Stomach (tissue), 9 donors: ENCODE results near the gene PTPRM. TPM values are rescaled to one million over a fixed set of nuclear protein-coding genes. Genes with fewer than 3 reads are reported as not detected.
"Not testable (repeated sequence)": the region's sequence is repeated elsewhere in the genome, so short reads cannot be mapped to it uniquely, and the experiment has no call there.

Experiments used
- DNase-seq, 2 donors: peaks; one replicate each; pipeline versions ENCODE4 v3.0.0 to v3.0.0-alpha.2; 2013 to 2019
- H3K27ac ChIP-seq, 5 donors: fragments of 200-600 bp in 4 of 5; sonication (generic) in 4 of 5; one replicate each; pipeline ENCODE4 v1.5.1; 2013 to 2019; ENCODE audit warnings: mild to moderate bottlenecking in 1 of 5, moderate library complexity in 1 of 5
- H3K27me3 ChIP-seq, 3 donors: fragments of 200-600 bp; sonication (generic); one replicate each; pipeline ENCODE4 v1.5.1; 2017 to 2019; ENCODE audit warnings: mixed run types in 1 of 3
- H3K36me3 ChIP-seq, 4 donors: fragments of 200-600 bp; sonication (generic); 1 replicate in 3 of 4; 2 replicates in 1 of 4; pipeline ENCODE4 v1.5.1; 2016 to 2019
- H3K4me1 ChIP-seq, 4 donors: fragments of 200-600 bp; sonication (generic); one replicate each; pipeline ENCODE4 v1.5.1; 2016 to 2019
- H3K4me3 ChIP-seq, 4 donors: fragments of 200-600 bp; sonication (generic) in 3 of 4; one replicate each; pipeline ENCODE4 v1.5.1; 2016 to 2019; ENCODE audit warnings: mild to moderate bottlenecking in 1 of 4
- H3K9me3 ChIP-seq, 4 donors: fragments of 200-600 bp; sonication (generic); one replicate each; pipeline ENCODE4 v1.5.1; 2016 to 2019
- EP300 ChIP-seq: sonication (generic); formaldehyde crosslinking; IDR thresholded peaks from one replicate; pipeline ENCODE4 v1.6.1; 2017; ENCODE audit warnings: antibody characterized with exemption
- POLR2A ChIP-seq, 4 donors: fragments of 450-650 bp; IDR thresholded peaks; one replicate each; pipeline ENCODE4 v1.6.1; 2016; ENCODE audit warnings: antibody characterized with exemption in 4 of 4, control low read depth in 2 of 4, mild to moderate bottlenecking in 1 of 4, moderate library complexity in 1 of 4
- POLR2AphosphoS5 ChIP-seq, 3 donors: sonication (generic); formaldehyde crosslinking; IDR thresholded peaks; one replicate each; pipeline ENCODE4 v1.6.1; 2016; ENCODE audit warnings: antibody characterized with exemption in 3 of 3
- WGBS, 5 donors: extraction: QIAGEN DNeasy Blood & Tissue Kit in 3 of 5; methylation state at CpG; one replicate each; pipeline versions ENCODE4 v1.1.5 to v1.1.7; 2013 to 2018; 5-methylcytosine and 5-hydroxymethylcytosine counted together
- intact Hi-C: fragments of 100-400 bp; cut with DNase I; formaldehyde crosslinking; loops from one replicate; pipeline ENCODE4 v1.15.1; 2023; ENCODE audit warnings: low total_unique reads
- polyA plus RNA-seq, 3 donors: library from polyadenylated mRNA; stranded (reverse); fragments of 200-250 nt; gene quantifications; one replicate each; pipeline ENCODE4 v1.2.3, GENCODE V29; 2013
- total RNA-seq, 5 donors: library from RNA; depleted of rRNA; stranded (reverse); fragments of >200 nt; gene quantifications; one replicate each; pipeline versions ENCODE4 v1.1.0 to v1.2.3, GENCODE V29; 2014 to 2016
- TF ChIP-seq, protein P1 (sequence below), 7 experiments: fragments of 450-650 bp in 4 of 7; fragments of 200-600 bp in 3 of 7; sonication (generic) in 3 of 7; IDR thresholded peaks; one replicate each; pipeline ENCODE4 v1.5.1; 2016 to 2019; ENCODE audit warnings: antibody characterized with exemption in 7 of 7, control low read depth in 2 of 7, mild to moderate bottlenecking in 1 of 7
- donor health status: healthy with polysubstance abuse.
- donor health status: Bipolar disorder and iron deficiency.
- donor health status: healthy.

PTPRM gene
- total and polyA plus RNA-seq, 8 donors = 7.5 to 246 (median 58.2) TPM

DNA sequence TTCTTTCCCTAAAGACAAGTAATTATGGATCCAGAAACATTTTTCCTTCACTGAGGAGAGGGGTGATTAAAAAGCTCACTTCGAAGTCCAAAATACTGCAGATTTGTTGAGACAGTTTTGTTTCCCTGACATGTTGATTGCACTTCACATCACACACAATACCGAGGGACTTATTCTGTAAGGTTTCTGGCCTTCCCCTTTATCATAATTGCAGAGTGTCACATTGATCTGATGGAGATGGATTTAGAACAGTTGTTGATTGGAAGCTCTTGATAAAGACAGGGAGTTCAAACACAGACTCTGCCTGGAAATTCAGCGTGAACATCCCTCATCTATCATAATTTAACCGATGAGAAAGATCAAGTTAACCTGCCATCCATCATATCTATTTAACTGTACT is 163.6 kb downstream of the PTPRM start:
- 77 to 87% (median 84%) methylated on average over 4 of the region's 4 CpGs for whole genome bisulfite sequencing, 5 donors
- Histone ChIP-seq H3K9me3 (no peaks in the 10 kb centered on the region), H3K27me3 (no peaks in the 10 kb centered on the region), H3K4me3 (no peak overlapping the region), H3K36me3 (no peaks in the 10 kb centered on the region), H3K4me1 (peaks cover 0 to 24% (median 16%) of the 10 kb centered on the region in 4 donors), H3K27ac (no peak overlapping the region)
- intact Hi-C loops = no loop called here
- no peak for DNase-seq
- TF ChIP-seq, protein P1, sequence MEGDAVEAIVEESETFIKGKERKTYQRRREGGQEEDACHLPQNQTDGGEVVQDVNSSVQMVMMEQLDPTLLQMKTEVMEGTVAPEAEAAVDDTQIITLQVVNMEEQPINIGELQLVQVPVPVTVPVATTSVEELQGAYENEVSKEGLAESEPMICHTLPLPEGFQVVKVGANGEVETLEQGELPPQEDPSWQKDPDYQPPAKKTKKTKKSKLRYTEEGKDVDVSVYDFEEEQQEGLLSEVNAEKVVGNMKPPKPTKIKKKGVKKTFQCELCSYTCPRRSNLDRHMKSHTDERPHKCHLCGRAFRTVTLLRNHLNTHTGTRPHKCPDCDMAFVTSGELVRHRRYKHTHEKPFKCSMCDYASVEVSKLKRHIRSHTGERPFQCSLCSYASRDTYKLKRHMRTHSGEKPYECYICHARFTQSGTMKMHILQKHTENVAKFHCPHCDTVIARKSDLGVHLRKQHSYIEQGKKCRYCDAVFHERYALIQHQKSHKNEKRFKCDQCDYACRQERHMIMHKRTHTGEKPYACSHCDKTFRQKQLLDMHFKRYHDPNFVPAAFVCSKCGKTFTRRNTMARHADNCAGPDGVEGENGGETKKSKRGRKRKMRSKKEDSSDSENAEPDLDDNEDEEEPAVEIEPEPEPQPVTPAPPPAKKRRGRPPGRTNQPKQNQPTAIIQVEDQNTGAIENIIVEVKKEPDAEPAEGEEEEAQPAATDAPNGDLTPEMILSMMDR (IDR thresholded peaks at IDR 0.05) = no peak
- TF ChIP-seq POLR2A (IDR thresholded peaks at IDR 0.05) (no peak), POLR2AphosphoS5 (IDR thresholded peaks at IDR 0.05) (no peak), EP300 (no peak)

DNA sequence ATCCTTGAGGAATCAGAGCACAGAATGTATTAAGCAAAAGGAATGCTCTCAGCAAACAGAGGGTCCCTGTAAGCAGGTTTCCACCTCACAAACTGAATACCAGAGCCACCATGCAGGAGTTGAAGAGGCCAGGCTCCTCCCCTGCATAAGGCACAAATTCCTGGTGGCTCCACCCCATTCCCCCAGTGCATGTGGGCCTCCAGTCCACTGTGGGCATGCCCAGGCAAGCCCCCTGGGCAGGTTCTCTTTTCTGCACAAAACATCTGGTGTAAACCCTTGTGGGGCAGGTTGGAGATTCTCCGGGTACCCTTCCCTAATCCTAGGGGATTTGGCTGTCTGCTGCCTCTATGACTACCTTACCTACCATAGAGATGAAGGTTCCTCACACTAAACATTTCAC is 166.5 kb downstream of the PTPRM start:
- intact Hi-C loops = no loop called here
- WGBS, 5 donors = 82 to 100% (median 92%) methylated on average over 1 of the region's 1 CpG
- H3K27me3 ChIP-seq = no peaks in the 10 kb centered on the region
- H3K4me3 ChIP-seq = no peak overlapping the region
- no peak for DNase-seq
- H3K27ac ChIP-seq = no peak overlapping the region
- no peak for TF ChIP-seq POLR2A (IDR thresholded peaks at IDR 0.05)
- TF ChIP-seq, protein P1 (IDR thresholded peaks at IDR 0.05) = no peak
- TF ChIP-seq POLR2AphosphoS5 (IDR thresholded peaks at IDR 0.05) = no peak
- no peak for TF ChIP-seq EP300
- H3K36me3 ChIP-seq = no peaks in the 10 kb centered on the region
- H3K9me3 ChIP-seq = no peaks in the 10 kb centered on the region
- H3K4me1 ChIP-seq = peaks cover 12 to 29% (median 22%) of the 10 kb centered on the region in 4 donors

DNA sequence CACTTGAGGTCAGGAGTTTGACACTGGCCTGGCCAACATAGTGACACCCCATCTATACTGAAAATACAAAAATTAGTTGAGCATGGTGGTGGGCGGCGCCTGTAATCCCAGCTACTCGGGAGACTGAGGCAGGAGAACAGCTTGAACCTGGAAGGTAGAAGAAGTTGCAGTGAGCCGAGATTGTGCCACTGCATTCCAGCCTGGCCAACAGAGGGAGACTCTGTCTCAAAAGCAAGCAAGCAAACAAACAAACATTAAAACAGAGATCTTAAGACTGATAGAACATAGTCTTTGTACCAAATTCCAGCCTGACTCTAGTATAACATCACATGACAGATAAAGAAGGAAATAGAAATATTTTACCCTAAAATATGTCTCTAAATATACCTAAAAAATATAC is 168.1 kb downstream of the PTPRM start:
- Histone ChIP-seq H3K27me3 (no peaks in the 10 kb centered on the region), H3K27ac (peak overlapping the region in 2 of 5 donors; percentile 24 to 26), H3K36me3 (no peaks in the 10 kb centered on the region), H3K4me3 (no peak overlapping the region), H3K9me3 (no peaks in the 10 kb centered on the region), H3K4me1 (peaks cover 12 to 29% (median 22%) of the 10 kb centered on the region in 4 donors)
- no peak for TF ChIP-seq EP300
- TF ChIP-seq, protein P1 (IDR thresholded peaks at IDR 0.05) = peak in 1 of 7 experiments; percentile 17
- intact Hi-C loops = no loop called here
- DNase-seq = no peak
- 76 to 85% (median 83%) methylated on average over 4 of the region's 4 CpGs for WGBS, 5 donors

DNA sequence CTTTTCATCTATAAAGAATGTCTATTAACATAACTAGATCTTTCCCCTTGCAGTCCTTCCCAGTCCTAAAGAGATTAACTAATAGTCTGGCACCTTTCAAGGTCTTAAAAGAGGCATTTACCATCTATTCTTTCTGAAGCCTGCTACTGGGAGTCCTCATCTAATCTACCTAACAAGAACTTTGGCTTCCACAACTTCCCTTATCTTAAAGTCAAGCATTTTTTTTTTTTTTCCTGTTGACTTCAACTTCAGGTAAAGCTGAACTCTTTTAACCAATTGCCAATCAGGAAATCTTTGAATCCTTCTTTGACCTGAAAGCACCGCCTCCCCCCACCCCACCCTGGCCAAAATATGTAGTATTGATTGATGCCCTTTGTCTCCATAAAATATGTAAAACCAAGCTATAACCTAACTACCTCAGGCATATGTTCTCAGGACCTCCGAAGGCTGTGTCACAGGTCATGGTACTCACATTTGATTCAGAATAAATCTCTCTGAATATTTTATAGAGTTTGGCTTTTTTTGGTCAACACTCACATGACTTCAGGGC is 168.6 kb downstream of the PTPRM start:
- DNase-seq = no peak

DNA sequence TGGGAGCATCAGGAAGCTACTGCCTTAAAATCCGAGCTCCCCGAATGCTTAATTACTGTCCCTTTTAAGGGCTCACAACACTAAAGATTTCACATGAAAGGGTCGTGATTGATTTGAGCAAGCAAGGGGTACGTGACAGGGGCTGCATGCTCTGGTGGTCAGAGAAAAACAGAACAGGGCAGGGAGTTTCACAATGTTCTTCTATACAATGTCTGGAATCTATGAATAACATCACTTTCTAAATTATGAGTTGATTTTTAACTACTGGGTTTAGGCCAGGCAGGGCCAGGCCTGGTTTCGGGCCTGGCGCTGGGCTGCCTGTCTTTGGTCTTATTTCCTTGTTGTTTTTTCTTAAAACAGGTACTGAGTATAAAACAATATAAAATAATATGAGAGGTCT is 169.4 kb downstream of the PTPRM start:
- H3K27ac ChIP-seq, intact Hi-C loops, H3K4me3 ChIP-seq, H3K36me3 ChIP-seq, H3K9me3 ChIP-seq, DNase-seq, H3K27me3 ChIP-seq: not testable (repeated sequence)
- peaks cover 12 to 39% (median 32%) of the 10 kb centered on the region in 4 donors for H3K4me1 ChIP-seq
- 75 to 84% (median 81%) methylated on average over 6 of the region's 6 CpGs for WGBS, 5 donors

More for the DNA sequence above, 168.6 kb downstream of the PTPRM start:
- Histone ChIP-seq H3K27me3 (no peaks in the 10 kb centered on the region), H3K4me3 (no peak overlapping the region), H3K4me1 (peaks cover 12 to 33% (median 24%) of the 10 kb centered on the region in 4 donors), H3K27ac (peak overlapping the region in 1 of 5 donors; percentile 26), H3K36me3 (no peaks in the 10 kb centered on the region), H3K9me3 (no peaks in the 10 kb centered on the region)
- 46 to 82% (median 54%) methylated on average over 2 of the region's 2 CpGs for WGBS, 5 donors
- TF ChIP-seq POLR2A (IDR thresholded peaks at IDR 0.05) (no peak), POLR2AphosphoS5 (IDR thresholded peaks at IDR 0.05) (no peak), EP300 (no peak)
- TF ChIP-seq, protein P1 (IDR thresholded peaks at IDR 0.05) = no peak
- intact Hi-C loops = no loop called here
